Breast epithelium (tissue), 4 donors: Measurements from ENCODE around the gene RBM38. TPM values are rescaled to one million over a fixed set of nuclear protein-coding genes. Genes with fewer than 3 reads are reported as not detected.

Source experiments
- DNase-seq, 2 donors: peaks; one replicate each; pipeline ENCODE4 v3.0.0-alpha.2; 2019; ENCODE audit warnings: low spot score in 2 of 2
- H3K27ac ChIP-seq, 2 donors: fragments of 200-600 bp; sonication (generic) in 1 of 2; one replicate each; pipeline ENCODE4 v1.5.1; 2016 to 2019; ENCODE audit warnings: mild to moderate bottlenecking in 1 of 2
- H3K27me3 ChIP-seq, 2 donors: fragments of 200-600 bp; sonication (generic) in 1 of 2; one replicate each; pipeline versions ENCODE4 v1.5.1 to v1.6.0; 2017 to 2019; ENCODE audit warnings: control low read depth in 1 of 2, mild to moderate bottlenecking in 1 of 2
- H3K36me3 ChIP-seq: fragments of 200-600 bp; one replicate; pipeline ENCODE4 v1.5.1; 2019
- H3K4me1 ChIP-seq, 2 donors: fragments of 200-600 bp; sonication (generic); one replicate each; pipeline ENCODE4 v1.5.1; 2016 to 2019; ENCODE audit warnings: control low read depth in 1 of 2
- H3K4me3 ChIP-seq, 3 donors: fragments of 200-600 bp; sonication (generic); 1 replicate in 2 of 3; 2 replicates in 1 of 3; pipeline ENCODE4 v1.5.1; 2016 to 2019; ENCODE audit warnings: mild to moderate bottlenecking in 3 of 3, moderate library complexity in 2 of 3
- H3K9me3 ChIP-seq, 2 donors: fragments of 200-600 bp; sonication (generic) in 1 of 2; one replicate each; pipeline ENCODE4 v1.5.1; 2016 to 2019; ENCODE audit warnings: control low read depth in 1 of 2
- CTCF ChIP-seq, 3 donors: fragments of 450-650 bp; IDR thresholded peaks; one replicate each; pipeline ENCODE4 v1.5.1; 2016 to 2017; ENCODE audit warnings: antibody characterized with exemption in 3 of 3, mild to moderate bottlenecking in 3 of 3, moderate library complexity in 3 of 3
- POLR2A ChIP-seq: fragments of 450-650 bp; IDR thresholded peaks from one replicate; pipeline ENCODE4 v1.6.1; 2016; ENCODE audit warnings: antibody characterized with exemption, mild to moderate bottlenecking, moderate library complexity
- POLR2AphosphoS5 ChIP-seq, 3 donors: sonication (generic); formaldehyde crosslinking; IDR thresholded peaks; one replicate each; pipeline ENCODE4 v1.6.1; 2017; ENCODE audit warnings: antibody characterized with exemption in 3 of 3
- intact Hi-C: fragments of 100-400 bp; cut with DNase I; formaldehyde crosslinking; loops from one replicate; pipeline ENCODE4 v1.15.1; 2023; ENCODE audit warnings: low total_unique reads
- total RNA-seq, 3 donors: library from RNA; depleted of rRNA; stranded (reverse); fragments of >200 nt; gene quantifications; one replicate each; pipeline ENCODE4 v1.1.0, GENCODE V29; 2016

Gene RBM38
- 10 to 100 TPM in 2 of 3 donors, 1 to 10 TPM in 1; 5.1 to 13.5 (median 10.5) TPM for total RNA-seq

GRCh38 chr20:57390604-57391438 lies at the start of gene RBM38:
Gene RBM38 (plus strand): TSS chr20:57391396. CDS start chr20:57391582, 186 bp downstream.
- Histone ChIP-seq H3K9me3 (no peaks in the 10 kb centered on the region), H3K36me3 (no peaks in the 10 kb centered on the region), H3K4me1 (peaks cover 0 to 14% of the 10 kb centered on the region in 2 donors), H3K27ac (peak within 1 kb of the TSS; percentile 79 to 81), H3K4me3 (peak within 1 kb of the TSS; percentile 68 to 77 (median 73)), H3K27me3 (no peaks in the 10 kb centered on the region)
- DNase-seq, result no peak
- intact Hi-C loops, result loop anchor here (10.0 kb wide), 1 partner anchor 104 kb away; no protein-coding TSS in a partner anchor
- TF ChIP-seq POLR2AphosphoS5 (IDR thresholded peaks at IDR 0.05) (no peak), POLR2A (no peak), CTCF (IDR thresholded peaks at IDR 0.05) (no peak)

GRCh38 chr20:57341663-57342062 lies 49.5 kb upstream of the RBM38 start:
- Histone ChIP-seq H3K4me3 (no peak overlapping the region), H3K27me3 (no peaks in the 10 kb centered on the region), H3K4me1 (no peaks in the 10 kb centered on the region), H3K9me3 (no peaks in the 10 kb centered on the region), H3K36me3 (no peaks in the 10 kb centered on the region), H3K27ac (no peak overlapping the region)
- TF ChIP-seq POLR2A (no peak), CTCF (IDR thresholded peaks at IDR 0.05) (no peak), POLR2AphosphoS5 (IDR thresholded peaks at IDR 0.05) (no peak)
- intact Hi-C loops, result loop anchor here (10.0 kb wide), 1 partner anchor 247 kb away; no protein-coding TSS in a partner anchor
- no peak for DNase-seq

- Histone ChIP-seq H3K4me3 (no peak overlapping the region), H3K36me3 (no peaks in the 10 kb centered on the region), H3K27me3 (no peaks in the 10 kb centered on the region), H3K4me1 (no peaks in the 10 kb centered on the region), H3K27ac (no peak overlapping the region), H3K9me3 (no peaks in the 10 kb centered on the region)
- TF ChIP-seq POLR2A (no peak), POLR2AphosphoS5 (IDR thresholded peaks at IDR 0.05) (no peak), CTCF (IDR thresholded peaks at IDR 0.05) (no peak)
- intact Hi-C loops, result loop anchor here (10.0 kb wide), 1 partner anchor 248 kb away; no protein-coding TSS in a partner anchor
- no peak for DNase-seq
Measured at GRCh38 chr20:57342829-57343228, 48.4 kb upstream of the RBM38 start.

GRCh38 chr20:57346477-57346876 lies 44.7 kb upstream of the RBM38 start:
- peak; percentile 64 to 75 for DNase-seq

More at GRCh38 chr20:57346477-57346876, 44.7 kb upstream of the RBM38 start:
- intact Hi-C loops, result loop anchor here (10.0 kb wide), 1 partner anchor 252 kb away; no protein-coding TSS in a partner anchor
- TF ChIP-seq POLR2AphosphoS5 (IDR thresholded peaks at IDR 0.05) (no peak), CTCF (IDR thresholded peaks at IDR 0.05) (peak; percentile 54 to 80 (median 74)), POLR2A (no peak)
- H3K4me3 ChIP-seq, result no peak overlapping the region
- no peaks in the 10 kb centered on the region for H3K36me3 ChIP-seq
- no peaks in the 10 kb centered on the region for H3K9me3 ChIP-seq
- H3K27ac ChIP-seq, result no peak overlapping the region
- no peaks in the 10 kb centered on the region for H3K4me1 ChIP-seq
- no peaks in the 10 kb centered on the region for H3K27me3 ChIP-seq
